Endothelial cell of umbilical vein (primary cell): ENCODE data around the gene DAB1. TPM values are rescaled to one million over a fixed set of nuclear protein-coding genes. Genes with fewer than 3 reads are reported as not detected.

ENCODE experiments used
- BruUV-seq: library from RNA; stranded (reverse); fragments of 400-500 nt; replicated peaks from 2 replicates; lab custom pipeline; 2021; lab: Mats Ljungman, UMichigan
- CTCF ChIA-PET: fragments of 300-600, 350-600 bp; sonication (Branson Sonifier 250); formaldehyde crosslinking; loops from one replicate; lab custom pipeline; 2021; ENCODE audit warnings: antibody characterized with exemption, inconsistent platforms; lab: Charles Lee
- POLR2A ChIA-PET: fragments of 300-600, 350-600 bp; sonication (Branson Sonifier 250); formaldehyde crosslinking; loops from one replicate; lab custom pipeline; 2021; ENCODE audit warnings: antibody characterized with exemption, inconsistent platforms; lab: Charles Lee
- DNase-seq: peaks from one replicate; pipeline ENCODE4 v3.0.0-alpha.2; 2011; ENCODE audit warnings: low read depth, low spot score
- FAIRE-seq: peaks from 2 replicates; lab custom pipeline; 2011; peaks lifted over from hg19 to GRCh38; lab: Jason Lieb, UNC
- H2AFZ ChIP-seq: 2 replicates; pipeline ENCODE4 v1.6.0; 2012; ENCODE audit warnings: low read depth, low read length, control low read depth, inconsistent platforms
- H3K27ac ChIP-seq: 2 replicates; pipeline ENCODE4 v1.5.1; 2011; ENCODE audit warnings: low read depth, mild to moderate bottlenecking, control low read depth, low read length, moderate library complexity; ENCODE audit not compliant: insufficient read depth
- H3K27me3 ChIP-seq, 2 experiments: 2 replicates each; pipeline versions ENCODE4 v1.6.0 to v1.6.1; 2011; ENCODE audit warnings: low read length in 2 of 2, mixed read lengths in 1 of 2; ENCODE audit not compliant: control insufficient read depth in 2 of 2, insufficient read depth in 2 of 2
- H3K36me3 ChIP-seq, 2 experiments: 2 replicates in 1 of 2; 3 replicates in 1 of 2; pipeline ENCODE4 v1.5.1; 2011; ENCODE audit warnings: low read length in 2 of 2, mild to moderate bottlenecking in 1 of 2, moderate library complexity in 1 of 2; ENCODE audit not compliant: control insufficient read depth in 2 of 2, insufficient read depth in 2 of 2; ENCODE audit errors: extremely low read depth in 1 of 2
- H3K4me1 ChIP-seq: 3 replicates; pipeline ENCODE4 v1.5.1; 2011; ENCODE audit warnings: mild to moderate bottlenecking, low read length; ENCODE audit not compliant: control insufficient read depth, insufficient read depth; ENCODE audit errors: extremely low read depth
- H3K4me2 ChIP-seq: 2 replicates; pipeline ENCODE4 v1.6.1; 2011; ENCODE audit warnings: low read length, control low read depth, mixed read lengths; ENCODE audit not compliant: insufficient read depth
- H3K4me3 ChIP-seq, 3 experiments: fragments of 200-600 bp in 1 of 3; sonication (generic), shearing (Covaris generic) in 1 of 3; replicated peaks in 1 of 3; 2 replicates each; pipeline ENCODE4 v1.5.1; 2011 to 2016; ENCODE audit warnings: control low read depth in 3 of 3, low read length in 3 of 3, mild to moderate bottlenecking in 2 of 3, inconsistent platforms in 1 of 3, low read depth in 1 of 3, moderate library complexity in 1 of 3; ENCODE audit not compliant: insufficient read depth in 1 of 3
- H3K79me2 ChIP-seq: 2 replicates; pipeline ENCODE4 v1.6.0; 2012; ENCODE audit warnings: low read length, inconsistent platforms; ENCODE audit not compliant: control insufficient read depth, insufficient read depth
- H3K9ac ChIP-seq: replicated peaks from 2 replicates; pipeline ENCODE3; 2011; ENCODE audit warnings: low read length, control low read depth; ENCODE audit not compliant: insufficient read depth; ENCODE audit errors: extremely low read depth
- H3K9me1 ChIP-seq: replicated peaks from 3 replicates; pipeline ENCODE4 v1.6.0; 2011; ENCODE audit warnings: mild to moderate bottlenecking, low read length; ENCODE audit not compliant: control insufficient read depth, insufficient read depth; ENCODE audit errors: extremely low read depth
- H3K9me3 ChIP-seq: replicated peaks from 2 replicates; pipeline ENCODE4 v1.5.1; 2012; ENCODE audit warnings: low read length, inconsistent platforms; ENCODE audit not compliant: control insufficient read depth, insufficient read depth
- H4K20me1 ChIP-seq: replicated peaks from 2 replicates; pipeline ENCODE3; 2011; ENCODE audit warnings: mild to moderate bottlenecking, low read length; ENCODE audit not compliant: control insufficient read depth, insufficient read depth; ENCODE audit errors: extremely low read depth
- CTCF ChIP-seq, 2 donors: IDR thresholded peaks; 1 replicate in 1 of 2; 2 replicates in 1 of 2; pipeline ENCODE4 v1.5.1; 2011; ENCODE audit warnings: low read length in 2 of 2, mild to moderate bottlenecking in 2 of 2, moderate library complexity in 2 of 2, control low read depth in 1 of 2, inconsistent platforms in 1 of 2, low read depth in 1 of 2; ENCODE audit not compliant: insufficient read depth in 1 of 2; ENCODE audit errors: extremely low read depth in 1 of 2
- EZH2 ChIP-seq: IDR thresholded peaks from 2 replicates; pipeline ENCODE4 v1.6.1; 2012; ENCODE audit warnings: borderline replicate concordance, low read depth, mild to moderate bottlenecking, moderate library complexity, low read length, inconsistent platforms; ENCODE audit not compliant: severe bottlenecking
- FOS ChIP-seq: IDR thresholded peaks from 2 replicates; pipeline ENCODE4 v1.6.1; 2011; ENCODE audit warnings: mild to moderate bottlenecking, low read length, moderate library complexity, borderline replicate concordance; ENCODE audit not compliant: insufficient read depth
- JUN ChIP-seq: IDR thresholded peaks from 2 replicates; pipeline ENCODE4 v1.6.1; 2011; ENCODE audit warnings: borderline replicate concordance, low read depth; ENCODE audit not compliant: insufficient read length, insufficient read depth
- MAX ChIP-seq: IDR thresholded peaks from 2 replicates; pipeline ENCODE4 v1.6.1; 2011; ENCODE audit not compliant: insufficient read depth, insufficient read length
- MYC ChIP-seq: IDR thresholded peaks from one replicate; pipeline ENCODE4 v1.6.1; 2011; ENCODE audit warnings: mild to moderate bottlenecking, low read depth, low read length
- POLR2A ChIP-seq: IDR thresholded peaks from 2 replicates; pipeline ENCODE4 v1.6.1; 2012; ENCODE audit warnings: low read depth, mild to moderate bottlenecking, control low read depth, low read length
- POLR2AphosphoS5 ChIP-seq: IDR thresholded peaks from 2 replicates; pipeline ENCODE4 v1.6.1; 2012; ENCODE audit warnings: low read depth, mild to moderate bottlenecking, control low read depth, low read length, moderate library complexity; ENCODE audit not compliant: insufficient read depth
- dilution Hi-C: fragments of 300-500 bp; cut with MboI; formaldehyde crosslinking; loops from one replicate; pipeline ENCODE4 v1.15.0; 2019; ENCODE audit warnings: low sequenced_read_pairs; ENCODE audit not compliant: extremely low pct_ligation_motif_present
- intact Hi-C: fragments of 100-400 bp; cut with micrococcal nuclease; formaldehyde crosslinking; loops from one replicate; pipeline ENCODE4 v1.10.0; 2022
- polyA plus RNA-seq, 4 experiments: library from polyadenylated mRNA; depleted of rRNA in 3 of 4; stranded (reverse) in 3 of 4; unstranded in 1 of 4; fragments of >200 nt; gene quantifications; 2 replicates each; pipeline versions ENCODE4 v1.2.1 to v1.2.3, GENCODE V29; 2011 to 2012; ENCODE audit warnings: missing spikeins in 1 of 4
- total RNA-seq: library from RNA; stranded (reverse); gene quantifications from 2 replicates; pipeline ENCODE4 v1.2.3, GENCODE V29; 2021

Gene DAB1
- total and polyA plus RNA-seq, 2 donors (not counting 3 experiments of a cell fraction or from before 2014, with no cell fraction given): not detected

GRCh38 chr1:57034713-57035112, 389.1 kb downstream of the DAB1 start:
- dilution Hi-C loops: no loop called here
- Histone ChIP-seq H3K36me3 (no peaks in the 10 kb centered on the region), H3K27me3 (no peaks in the 10 kb centered on the region), H3K4me3 (no peak overlapping the region), H3K4me2 (no peak overlapping the region), H3K4me1 (no peaks in the 10 kb centered on the region), H3K9me3 (peaks cover 2% of the 10 kb centered on the region), H3K79me2 (no peaks in the 10 kb centered on the region), H3K9me1 (no peaks in the 10 kb centered on the region), H2AFZ (no peak overlapping the region), H4K20me1 (no peaks in the 10 kb centered on the region), H3K9ac (no peak overlapping the region), H3K27ac (no peak overlapping the region)
- CTCF ChIA-PET: no interaction called here
- intact Hi-C loops: no loop called here
- no peak for TF ChIP-seq POLR2A
- TF ChIP-seq FOS: no peak
- no peak for TF ChIP-seq POLR2AphosphoS5
- FAIRE-seq: no peak
- no peak for DNase-seq
- no TSS peak for BruUV-seq
- POLR2A ChIA-PET: no interaction called here

GRCh38 chr1:57033222-57034001, 390.4 kb downstream of the DAB1 start:
- H3K9ac ChIP-seq: no peak overlapping the region
- BruUV-seq: no TSS peak
- H3K9me3 ChIP-seq: peaks cover 2% of the 10 kb centered on the region
- POLR2A ChIA-PET: no interaction called here
- H3K4me3 ChIP-seq: no peak overlapping the region
- no peak overlapping the region for H2AFZ ChIP-seq
- intact Hi-C loops: no loop called here
- TF ChIP-seq POLR2A: no peak
- no peak for TF ChIP-seq FOS
- TF ChIP-seq JUN: no peak
- TF ChIP-seq CTCF (IDR thresholded peaks at IDR 0.05; ENCODE audit: extremely low read depth in 1 of 2, insufficient read depth in 1 of 2, low read depth in 1 of 2, low read length in 2 of 2): no peak
- TF ChIP-seq EZH2: no peak
- no peak for TF ChIP-seq MAX
- TF ChIP-seq MYC: no peak
- H3K9me1 ChIP-seq: no peaks in the 10 kb centered on the region
- H3K79me2 ChIP-seq: no peaks in the 10 kb centered on the region
- DNase-seq: no peak
- H4K20me1 ChIP-seq: no peaks in the 10 kb centered on the region
- no peak overlapping the region for H3K27ac ChIP-seq
- dilution Hi-C loops: no loop called here
- H3K27me3 ChIP-seq: no peaks in the 10 kb centered on the region
- no peaks in the 10 kb centered on the region for H3K36me3 ChIP-seq
- H3K4me1 ChIP-seq: no peaks in the 10 kb centered on the region
- no peak overlapping the region for H3K4me2 ChIP-seq
- FAIRE-seq: no peak
- CTCF ChIA-PET: no interaction called here
